COR-L47 (cell line): ENCODE data around the gene CTNNA3.
"Not testable (repeated sequence)": the region's sequence is repeated elsewhere in the genome, so short reads cannot be mapped to it uniquely, and the experiment has no call there.

Experiments used
- DNase-seq: peaks from one replicate; lab custom pipeline; 2025; lab: John Stamatoyannopoulos, UW

The CTNNA3 gene

DNA sequence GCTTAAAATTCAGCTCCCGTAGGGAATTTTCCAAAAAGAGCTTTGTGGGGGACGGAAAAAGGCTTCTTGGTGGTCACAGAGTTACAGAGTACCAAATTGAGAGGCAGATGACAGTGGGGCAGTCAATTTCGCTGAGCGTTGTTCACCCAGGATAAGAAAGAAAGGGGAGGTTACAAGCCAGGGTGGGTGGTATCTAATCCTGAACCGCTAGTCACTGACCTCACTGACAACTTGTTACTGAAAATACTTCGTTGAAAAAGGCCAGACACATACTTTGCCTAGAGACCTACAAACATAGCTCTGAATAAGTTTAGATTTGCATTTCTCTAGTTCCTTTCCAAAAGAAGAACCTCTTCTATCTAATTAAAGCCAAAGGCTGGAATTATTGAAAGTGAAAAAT is at the start of gene CTNNA3:
TSS of gene CTNNA3 (minus strand) at position 167 of the 400 bp plus-strand sequence.
- no peak for DNase-seq

DNA sequence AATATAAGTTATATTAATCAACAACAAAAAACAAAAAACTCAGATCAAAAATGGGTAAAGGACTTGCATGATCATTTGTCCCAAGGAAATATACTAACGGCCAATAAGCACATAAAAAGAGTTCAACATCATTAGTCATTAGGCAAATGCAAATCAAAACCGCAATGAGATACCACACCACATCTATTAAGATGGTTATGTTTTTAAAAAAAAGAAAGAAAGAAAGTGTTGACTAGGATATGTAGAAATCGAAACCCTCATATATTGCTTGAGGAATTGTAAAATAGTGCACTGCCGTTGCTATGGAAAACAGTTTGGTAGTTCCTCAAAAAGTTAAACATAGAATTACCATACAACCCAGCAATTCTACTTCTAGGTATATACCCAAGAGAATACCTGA is 39.4 kb upstream of the CTNNA3 start:
- DNase-seq, result no peak

DNA sequence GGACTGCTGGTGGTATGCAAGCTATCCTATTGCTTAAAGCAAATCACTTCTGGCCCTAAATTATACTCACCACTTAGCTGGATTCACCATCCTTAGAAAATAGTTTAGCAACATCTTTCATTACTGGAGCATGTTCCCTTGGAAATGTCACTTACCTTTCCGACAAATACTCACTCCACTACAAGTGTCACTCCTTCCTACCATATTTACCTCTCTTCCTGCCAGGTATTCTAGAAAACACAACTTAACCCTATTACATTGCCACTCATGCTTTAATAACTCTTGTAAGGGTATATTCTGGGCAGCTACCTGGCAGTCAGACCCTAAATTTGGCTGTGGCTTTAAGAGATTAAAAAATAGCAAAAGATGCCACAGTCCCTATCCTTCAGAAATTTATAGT is 37.5 kb upstream of the CTNNA3 start:
- no peak for DNase-seq

DNA sequence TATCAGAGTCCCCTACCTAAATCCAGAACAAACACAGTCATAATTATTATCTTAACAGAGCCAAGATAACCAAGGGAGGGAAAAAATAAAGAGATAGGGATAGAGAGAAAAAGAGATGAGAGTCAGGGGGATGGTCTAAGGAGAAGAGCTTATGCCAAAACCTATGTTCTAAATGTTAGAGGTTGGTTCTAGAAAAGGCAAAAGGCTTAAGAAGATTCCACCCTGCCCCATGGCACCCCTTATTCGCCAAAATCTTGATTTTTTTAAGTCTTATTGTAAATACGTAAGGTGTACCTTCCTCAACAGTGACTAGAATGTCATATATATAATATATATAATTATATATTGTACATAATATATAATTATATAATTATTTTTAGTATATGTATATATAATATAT is 29.6 kb upstream of the CTNNA3 start:
- DNase-seq, result no peak

DNA sequence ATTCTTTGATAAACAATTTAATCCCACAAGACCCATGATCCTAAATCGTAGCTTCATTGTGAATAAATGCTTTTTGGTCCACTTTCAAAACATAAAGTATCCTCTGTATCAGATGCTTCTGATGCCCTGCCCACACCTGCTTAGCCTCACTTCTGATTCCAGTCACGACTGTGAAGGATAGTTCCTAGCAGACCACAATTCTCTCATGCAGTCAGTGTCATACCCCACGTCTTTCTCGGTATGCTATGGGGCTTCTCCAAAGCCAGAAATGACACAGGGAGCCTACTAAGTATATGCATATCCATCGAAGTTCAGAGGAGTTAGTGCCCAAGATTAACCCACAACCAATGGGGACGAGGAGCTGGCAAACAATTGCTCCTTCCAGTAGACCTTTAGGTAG is 27.6 kb upstream of the CTNNA3 start:
- DNase-seq, result no peak

DNA sequence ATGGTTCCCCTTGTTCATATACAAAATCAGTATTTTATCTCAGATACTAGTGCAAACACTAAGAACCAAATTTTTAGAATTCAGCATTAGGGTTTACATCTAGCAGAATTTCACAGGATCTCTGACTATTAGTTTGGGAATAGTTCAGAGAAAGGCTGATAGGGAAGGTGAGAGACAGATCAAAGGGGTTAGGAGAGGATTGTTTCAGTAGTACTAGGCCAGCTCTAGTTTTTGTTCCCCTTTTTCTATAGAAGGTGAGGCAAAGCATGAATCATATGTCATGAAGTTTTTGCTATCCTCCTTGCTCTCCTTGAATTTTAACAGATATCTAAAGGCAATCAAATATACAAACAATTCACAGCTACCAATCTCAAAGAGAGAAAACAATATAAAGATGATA is 26.1 kb upstream of the CTNNA3 start:
- DNase-seq, result no peak

DNA sequence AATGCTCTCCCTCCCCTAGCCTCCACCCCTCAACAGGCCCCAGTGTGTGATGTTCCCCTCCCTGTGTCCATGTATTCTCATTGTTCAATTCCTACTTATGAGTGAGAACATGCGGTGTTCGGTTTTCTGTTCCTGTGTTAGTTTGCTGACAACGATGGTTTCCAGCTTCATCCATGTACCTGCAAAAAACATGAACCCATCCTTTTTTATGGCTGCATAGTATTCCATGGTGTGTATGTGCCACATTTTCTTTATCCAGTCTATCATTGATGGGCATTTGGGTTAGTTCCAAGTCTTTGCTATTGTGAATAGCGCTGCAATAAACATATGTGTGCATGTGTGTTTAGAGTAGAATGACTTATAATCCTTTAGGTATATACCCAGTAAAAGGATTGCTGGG is 20.5 kb upstream of the CTNNA3 start:
- not testable (repeated sequence) for DNase-seq

DNA sequence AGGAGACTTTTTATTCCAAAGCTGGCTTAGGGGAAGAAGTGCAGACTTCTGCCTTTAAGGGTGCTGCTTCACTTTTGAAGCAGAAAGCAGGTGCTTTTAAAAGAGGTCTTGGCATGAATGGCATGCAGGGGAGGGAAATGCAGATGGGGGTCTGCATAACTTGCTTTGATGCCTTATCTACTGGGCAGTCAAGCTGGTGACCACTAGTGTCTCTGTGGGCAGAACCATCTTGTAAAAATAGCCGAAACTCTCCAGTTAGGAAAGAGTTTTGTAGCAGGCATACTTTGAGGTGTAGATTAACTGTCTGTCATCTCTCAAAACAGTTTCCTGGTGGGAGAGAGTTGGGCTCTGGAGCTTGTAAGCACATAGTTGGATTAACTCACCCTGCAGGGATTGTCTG is 9.9 kb upstream of the CTNNA3 start:
- no peak for DNase-seq

DNA sequence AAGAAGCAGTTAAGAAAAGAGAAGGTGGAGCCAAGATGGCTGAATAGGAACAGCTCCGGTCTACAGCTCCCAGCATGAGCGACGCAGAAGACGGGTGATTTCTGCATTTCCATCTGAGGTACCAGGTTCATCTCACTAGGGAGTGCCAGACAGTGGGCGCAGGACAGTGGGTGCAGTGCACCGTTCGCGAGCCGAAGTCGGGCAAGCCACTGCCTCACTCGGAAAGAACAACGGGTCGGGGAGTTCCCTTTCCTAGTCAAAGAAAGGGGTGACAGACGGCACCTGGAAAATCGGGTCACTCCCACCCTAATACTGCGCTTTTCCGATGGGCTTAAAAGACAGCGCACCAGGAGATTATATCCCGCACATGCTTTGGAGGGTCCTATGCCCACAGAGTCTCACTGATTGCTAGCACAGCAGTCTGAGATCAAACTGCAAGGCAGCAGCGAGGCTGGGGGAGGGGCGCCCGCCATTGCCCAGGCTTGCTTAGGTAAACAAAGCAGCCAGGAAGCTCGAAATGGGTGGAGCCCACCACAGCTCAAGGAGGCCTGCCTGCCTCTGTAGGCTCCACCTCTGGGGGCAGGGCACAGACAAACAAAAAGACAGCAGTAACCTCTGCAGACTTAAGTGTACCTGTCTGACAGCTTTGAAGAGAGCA is 3.7 kb upstream of the CTNNA3 start:
- DNase-seq, result not testable (repeated sequence)

DNA sequence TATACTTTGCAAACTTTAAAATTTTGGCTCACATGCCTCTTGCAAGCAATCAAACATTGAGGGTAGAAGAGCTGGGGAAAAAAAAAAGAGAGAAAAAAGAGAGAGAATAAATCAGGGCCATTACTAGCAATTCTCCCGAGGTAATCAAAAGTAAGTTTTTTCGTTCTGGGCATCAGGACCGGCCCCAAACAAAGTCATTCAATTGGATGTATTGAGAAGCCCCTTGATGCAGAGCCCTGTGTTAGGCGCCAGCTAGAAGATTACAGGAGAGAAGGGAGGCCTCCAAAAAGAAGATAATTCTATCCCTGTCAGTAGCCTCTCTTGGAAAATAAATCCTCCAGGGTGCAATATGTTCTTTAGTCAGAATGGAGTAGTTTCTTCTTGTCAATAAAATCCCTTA is 2.2 kb upstream of the CTNNA3 start:
- no peak for DNase-seq

DNA sequence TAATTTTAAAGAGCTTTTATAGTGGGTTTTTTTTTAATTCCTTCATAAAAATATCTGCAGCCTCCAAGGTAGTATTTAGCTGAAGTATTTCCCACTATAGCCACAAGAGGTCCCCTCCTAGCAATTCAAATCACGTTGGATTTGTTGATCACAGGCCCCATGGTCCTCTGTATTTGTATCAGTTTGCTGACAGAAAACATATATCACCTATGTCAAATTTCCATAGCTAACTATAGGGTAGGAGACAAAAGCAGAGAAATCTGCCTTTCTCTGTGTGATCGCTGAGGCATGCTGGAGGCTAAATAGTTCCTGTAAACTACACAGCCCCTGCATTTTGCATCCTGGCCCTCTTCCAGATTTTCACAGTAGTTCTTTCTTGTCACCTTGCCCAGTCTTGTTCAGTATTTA is 1.7 kb upstream of the CTNNA3 start:
- peak; percentile 52 for DNase-seq

DNA sequence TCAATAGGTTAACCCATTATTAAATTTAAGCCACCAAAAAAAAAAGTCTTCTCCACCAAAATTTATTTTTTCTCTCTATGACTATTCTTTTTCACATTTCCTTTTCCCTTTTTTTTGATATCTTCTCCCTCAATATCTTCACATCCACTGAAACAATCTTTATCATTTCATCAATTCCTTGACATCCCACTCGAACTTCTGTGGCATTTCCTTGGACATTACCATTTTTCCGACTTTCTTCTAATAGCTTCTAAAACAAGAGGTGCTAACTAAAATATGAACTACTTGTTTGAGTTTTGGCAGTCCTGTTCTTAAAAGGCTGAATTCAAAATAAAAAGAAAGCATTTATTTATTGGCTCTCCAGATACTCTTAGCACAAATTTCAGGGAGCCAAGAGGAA is 684 bp upstream of the CTNNA3 start:
- DNase-seq, result no peak

DNA sequence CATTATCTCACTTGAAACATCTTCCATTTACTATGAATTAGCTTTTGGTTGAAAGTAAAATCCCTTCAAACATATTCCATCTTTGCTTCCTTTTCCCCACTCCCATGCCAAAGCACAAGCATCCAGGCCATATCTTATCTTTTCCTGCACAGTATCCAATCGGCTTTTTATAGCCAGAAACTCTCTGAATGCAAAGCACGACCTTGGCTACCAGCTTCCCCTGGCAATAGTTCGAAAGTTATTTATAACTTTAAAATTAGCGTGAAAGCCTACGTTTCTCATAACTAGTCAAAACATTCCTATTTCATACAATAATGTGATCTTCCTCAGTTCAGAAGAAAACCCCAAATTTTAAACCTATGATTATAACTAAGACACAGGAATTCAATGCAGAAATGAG is 440 bp downstream of the CTNNA3 start:
- DNase-seq, result no peak

DNA sequence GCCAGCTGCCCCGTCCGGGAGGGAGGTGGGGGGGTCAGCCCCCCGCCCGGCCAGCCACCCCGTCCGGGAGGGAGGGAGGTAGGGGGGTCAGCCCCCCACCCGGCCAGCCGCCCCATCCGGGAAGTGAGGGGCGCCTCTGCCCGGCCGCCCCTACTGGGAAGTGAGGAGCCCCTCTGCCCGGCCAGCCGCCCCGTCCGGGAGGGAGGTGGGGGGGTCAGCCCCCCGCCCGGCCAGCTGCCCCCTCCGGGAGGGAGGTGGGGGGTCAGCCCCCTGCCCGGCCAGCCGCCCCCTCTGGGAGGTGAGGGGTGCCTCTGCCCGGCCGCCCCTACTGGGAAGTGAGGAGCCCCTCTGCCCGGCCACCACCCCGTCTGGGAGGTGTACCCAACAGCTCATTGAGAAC is 4.1 kb downstream of the CTNNA3 start:
- DNase-seq, result not testable (repeated sequence)

DNA sequence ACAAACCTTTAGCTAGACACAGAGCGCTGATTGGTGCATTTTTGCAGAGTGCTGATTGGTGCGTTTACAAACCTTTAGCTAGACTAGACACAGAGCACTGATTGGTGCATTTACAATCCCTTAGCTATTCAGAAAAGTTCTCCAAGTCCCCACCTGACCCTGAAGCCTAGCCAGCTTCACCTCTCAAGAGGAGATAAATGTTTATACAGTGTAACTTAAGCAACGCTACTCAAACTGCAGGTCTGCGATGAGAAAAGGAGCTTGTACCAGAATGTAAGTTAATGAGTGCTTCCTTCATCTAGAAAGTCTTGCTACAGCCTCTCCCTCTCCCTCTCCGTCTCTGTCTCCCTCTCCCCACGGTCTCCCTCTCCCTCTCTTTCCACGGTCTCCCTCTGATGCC is 5.5 kb downstream of the CTNNA3 start:
- DNase-seq, result not testable (repeated sequence)

DNA sequence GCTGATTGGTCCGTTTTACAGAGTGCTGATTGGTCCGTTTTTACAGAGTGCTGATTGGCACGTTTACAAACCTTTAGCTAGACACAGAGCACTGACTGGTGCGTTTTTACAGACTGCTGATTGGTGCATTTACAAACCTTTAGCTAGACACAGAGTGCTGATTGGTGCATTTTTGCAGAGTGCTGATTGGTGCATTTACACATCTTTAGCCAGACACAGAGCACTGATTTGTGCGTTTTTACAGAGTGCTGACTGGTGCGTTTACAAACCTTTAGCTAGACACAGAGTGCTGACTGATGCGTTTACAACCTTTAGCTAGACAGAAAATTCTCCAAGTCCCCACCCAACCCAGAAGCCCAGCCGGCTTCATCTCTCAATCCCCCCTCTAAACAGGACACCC is 11.9 kb downstream of the CTNNA3 start:
- DNase-seq, result not testable (repeated sequence)

DNA sequence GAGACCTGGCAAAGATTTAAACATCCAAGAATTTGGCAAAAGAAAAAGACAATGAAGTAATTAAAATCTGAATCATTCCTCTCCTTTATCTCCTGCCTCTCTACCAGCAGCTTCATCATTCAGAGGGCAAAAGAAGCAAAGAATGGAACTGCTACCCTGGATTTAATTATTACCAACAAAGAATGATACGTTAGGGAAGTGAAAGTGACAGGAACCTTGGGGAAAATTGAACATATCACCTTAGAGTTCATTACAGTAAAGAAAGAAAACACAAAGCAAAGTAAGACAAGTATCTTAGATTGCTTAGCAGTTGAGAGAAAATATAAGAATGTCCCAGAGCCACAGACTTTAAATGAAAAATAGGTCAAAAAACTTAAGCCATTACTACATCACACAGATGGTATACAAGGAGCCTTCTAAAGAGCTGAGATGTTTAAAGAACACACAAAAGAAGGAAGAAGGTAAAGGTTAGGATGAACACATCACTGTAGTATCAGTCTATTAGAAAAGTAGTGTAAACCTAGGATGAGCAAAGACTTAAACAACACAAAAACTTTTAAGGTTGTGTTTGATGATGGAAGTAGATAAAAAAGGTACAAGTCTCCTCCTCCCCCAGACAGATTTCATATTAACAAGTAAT is 17.5 kb downstream of the CTNNA3 start:
- DNase-seq, result no peak

DNA sequence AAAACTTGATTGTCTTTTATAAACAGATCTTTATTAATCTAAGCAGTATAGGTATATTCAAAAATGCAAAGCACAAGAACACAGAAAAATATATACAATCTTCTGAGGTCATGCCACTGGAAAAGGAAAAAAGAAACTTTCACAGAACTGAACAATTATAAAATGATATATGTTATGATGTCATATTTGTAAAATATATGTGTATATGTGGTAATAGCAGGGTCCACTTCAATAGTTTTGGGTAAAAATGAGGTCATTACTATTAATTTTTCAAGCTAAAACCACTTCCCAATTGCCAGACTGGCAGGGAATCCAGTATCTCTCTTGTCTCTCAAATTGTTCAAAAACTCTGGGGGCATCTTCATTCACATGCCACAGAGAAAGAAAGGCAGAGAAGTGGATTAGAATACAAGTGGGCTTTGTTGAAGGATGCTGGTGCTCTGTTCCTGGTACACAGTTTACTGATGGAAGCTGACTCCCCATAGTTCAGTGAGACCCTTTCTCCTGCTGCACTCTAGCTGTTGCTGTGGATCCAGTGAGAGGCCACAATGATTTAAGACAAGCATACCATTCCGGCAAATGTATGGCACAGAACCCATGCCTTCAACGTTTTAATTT is 19.7 kb downstream of the CTNNA3 start:
- DNase-seq, result no peak

DNA sequence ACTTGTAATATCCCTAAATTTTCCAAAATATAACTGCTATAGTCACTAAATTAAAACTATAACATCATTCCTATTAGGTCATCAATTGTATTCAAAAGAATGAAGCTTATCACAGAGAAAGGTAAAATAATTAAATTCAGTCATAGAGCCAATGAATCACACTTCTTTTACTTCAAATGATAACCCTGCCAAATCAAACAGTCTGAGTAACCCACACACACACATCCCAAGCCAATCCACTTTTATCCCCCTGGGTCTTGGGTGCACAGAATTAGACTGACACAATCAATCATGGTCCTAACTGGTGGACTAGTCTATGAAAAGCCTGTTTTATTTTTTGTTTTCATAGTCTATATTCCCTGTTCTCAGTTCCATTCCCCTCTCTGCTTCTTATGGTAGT is 25.6 kb downstream of the CTNNA3 start:
- no peak for DNase-seq

DNA sequence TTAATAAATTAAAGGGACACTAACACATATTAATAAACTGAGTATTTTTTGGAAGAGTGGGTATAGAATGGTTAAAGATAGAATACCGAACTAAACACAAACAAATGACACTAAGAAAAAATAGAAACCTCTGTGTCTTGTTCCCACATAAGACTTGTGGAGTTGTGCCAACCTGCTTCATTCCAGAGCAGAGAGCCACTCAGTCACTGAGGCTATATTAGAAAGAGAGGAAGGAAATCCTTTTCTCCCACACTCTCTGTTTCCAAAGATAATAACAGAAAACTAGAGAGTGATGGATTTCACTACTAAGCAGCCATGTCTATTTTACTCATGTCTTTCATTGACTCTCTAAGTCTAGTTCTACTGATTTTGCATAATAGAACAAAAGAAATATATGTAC is 26.0 kb downstream of the CTNNA3 start:
- no peak for DNase-seq

DNA sequence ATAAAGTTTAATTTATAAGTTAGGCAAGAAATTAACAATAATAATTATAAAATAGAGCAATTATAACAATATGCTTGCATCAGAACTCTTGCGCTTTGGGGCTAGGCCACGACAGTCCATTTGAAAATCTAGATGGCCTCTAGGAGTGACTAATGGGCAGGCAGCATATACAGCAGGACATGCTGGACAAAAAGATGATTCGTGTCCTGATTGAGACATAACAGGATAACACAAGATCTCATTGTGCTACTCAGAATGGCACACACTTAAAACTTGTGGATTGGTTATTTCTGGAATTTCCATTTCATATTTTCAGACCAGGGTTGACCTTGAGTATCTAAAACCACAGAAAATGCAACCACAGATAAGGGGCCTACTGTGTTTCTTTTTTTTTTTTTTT is 27.5 kb downstream of the CTNNA3 start:
- no peak for DNase-seq

DNA sequence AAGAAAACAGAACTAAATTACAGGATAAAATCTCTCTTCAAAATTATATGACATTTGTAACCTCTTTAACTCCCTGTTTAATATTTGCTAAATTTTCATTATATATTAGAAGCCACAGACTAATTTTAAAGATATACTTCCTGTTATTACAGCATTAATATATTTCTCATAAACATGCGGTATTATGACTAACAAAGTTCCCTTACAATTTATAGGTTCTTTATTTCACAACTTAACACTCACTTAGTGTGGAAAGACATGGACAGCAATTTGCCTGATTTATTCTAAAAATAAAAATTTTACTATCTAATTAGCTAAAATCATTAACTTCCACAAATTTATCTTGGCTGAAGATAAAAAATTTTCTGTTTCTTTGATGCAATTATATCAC is 29.0 kb downstream of the CTNNA3 start:
- no peak for DNase-seq

DNA sequence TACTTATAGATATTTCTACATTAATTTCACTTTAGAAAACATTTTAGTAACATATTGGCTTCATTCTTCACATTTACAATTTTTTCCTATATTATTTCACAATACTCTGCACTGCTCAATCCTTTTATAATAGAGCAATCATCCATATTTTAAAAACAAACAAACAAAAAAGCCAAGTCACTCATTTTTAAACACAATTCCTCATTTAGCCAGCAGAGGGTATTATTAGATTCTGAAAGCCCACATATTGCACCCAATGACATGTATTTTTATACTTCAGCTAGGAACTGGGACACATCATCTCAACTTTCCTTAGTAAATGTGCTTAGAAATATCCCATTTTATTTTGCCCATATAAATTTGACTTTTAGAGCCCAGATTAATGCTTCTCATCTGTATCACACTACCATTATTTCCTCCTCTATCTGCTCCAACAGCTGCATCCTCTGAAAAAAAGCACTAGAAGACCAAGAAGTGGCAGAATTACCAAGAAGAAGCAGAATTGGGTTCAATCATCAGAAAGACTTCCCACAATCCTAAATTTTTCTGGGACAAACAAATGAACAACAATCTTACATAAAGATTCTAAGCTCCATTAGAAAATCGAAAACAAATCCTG is 29.5 kb downstream of the CTNNA3 start:
- DNase-seq, result peak; percentile 1
